T-helper 1 cell (primary cell): Measurements from ENCODE around the gene ITPK1.

Experiments used
- DNase-seq, 5 donors: peaks; one replicate each; pipeline ENCODE4 v3.0.0-alpha.2; 2012 to 2020

Gene ITPK1

DNA sequence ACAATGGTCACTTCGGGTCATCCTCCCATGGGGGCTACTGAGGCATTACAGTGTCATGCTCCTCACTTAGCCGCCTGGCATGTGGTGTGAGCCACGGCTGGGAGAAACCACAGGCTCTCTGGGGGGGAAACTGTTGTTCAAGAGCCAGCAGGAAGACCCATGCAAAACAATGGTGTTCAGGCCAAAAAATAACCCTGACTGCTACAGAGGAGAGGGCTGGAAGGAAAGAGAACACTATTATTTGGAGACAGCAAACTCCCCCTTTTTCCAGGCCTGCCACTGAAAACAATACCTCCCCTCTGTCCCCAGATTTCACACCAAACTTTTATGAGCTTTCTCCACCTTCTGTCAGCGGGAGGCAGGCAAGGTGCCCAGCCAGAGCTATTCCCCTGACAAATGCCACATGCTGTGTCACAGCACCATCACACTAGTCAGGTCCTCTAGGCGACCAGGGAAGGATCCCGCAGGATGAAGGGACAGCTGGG lies 109.1 kb downstream of the ITPK1 start:
- DNase-seq = no peak

DNA sequence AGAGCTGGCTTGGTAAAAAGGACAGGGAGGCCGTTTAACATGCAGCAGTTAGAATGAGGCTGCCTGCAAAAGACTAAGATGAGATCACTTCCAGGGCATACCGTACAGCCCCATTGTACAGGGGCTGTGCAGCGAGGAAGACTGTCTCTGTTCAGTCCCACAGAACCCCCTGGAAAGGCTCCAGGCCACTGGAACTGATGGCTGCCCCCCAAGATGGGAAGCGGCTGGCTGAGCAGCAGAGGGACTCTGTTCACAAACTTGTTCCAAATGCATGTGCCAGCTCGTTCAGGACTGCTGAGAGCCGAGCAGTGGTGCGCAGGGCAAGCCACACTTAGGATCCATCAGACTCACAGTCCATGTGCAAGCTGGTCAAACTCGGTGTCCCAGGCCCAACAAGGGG lies 109.9 kb downstream of the ITPK1 start:
- DNase-seq = no peak

DNA sequence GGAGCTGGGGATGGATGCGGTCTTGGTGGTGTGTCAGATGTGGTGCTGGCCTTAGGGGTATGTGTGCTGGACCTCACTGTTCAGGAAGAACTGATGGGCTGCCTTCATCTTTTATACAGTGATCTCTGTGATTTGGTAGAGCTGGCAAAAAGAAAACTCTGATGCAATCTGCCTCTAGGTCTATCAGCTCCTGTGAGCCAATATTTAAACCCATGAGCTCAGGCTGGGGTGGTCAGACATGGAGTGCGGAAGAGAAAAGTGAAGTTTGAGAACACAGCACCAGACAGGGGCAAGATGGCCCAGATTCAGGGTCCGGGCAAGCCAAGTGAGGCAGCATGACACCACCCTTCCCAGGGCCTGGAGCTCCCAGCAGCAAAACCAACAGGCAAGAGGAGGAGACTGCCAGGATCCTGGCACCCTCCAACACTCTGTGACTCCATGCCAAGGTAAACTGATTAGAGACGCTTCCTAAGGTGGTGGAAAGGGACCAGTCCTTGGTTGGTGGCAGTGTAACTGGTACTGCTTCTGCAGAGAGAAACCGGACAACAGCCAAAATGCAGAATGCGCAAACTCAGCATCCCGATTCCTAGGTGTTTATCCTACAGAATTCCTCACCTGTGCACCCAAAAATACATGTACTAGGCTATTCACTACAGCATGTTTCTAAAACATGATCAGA lies 110.5 kb downstream of the ITPK1 start:
- no peak for DNase-seq

DNA sequence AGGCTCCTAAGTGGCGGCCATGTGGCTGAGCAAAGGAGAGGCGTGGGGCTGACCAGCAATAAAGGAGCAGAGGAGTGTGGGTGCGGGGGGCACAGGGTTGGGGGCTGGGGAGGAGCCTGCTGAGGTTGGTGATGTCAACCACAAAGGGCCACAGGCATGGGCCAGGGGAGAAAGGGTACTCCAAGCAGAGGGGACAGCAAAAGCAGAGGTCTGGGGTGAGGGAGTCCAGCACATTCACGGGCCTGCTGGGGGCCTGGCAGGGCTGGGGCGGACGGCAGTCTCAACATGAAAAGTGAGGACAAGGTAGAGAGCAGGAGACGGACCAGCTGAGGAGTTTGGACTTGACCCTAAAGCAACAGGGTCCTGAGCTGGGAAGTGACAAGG lies 111.0 kb downstream of the ITPK1 start:
- DNase-seq = no peak

DNA sequence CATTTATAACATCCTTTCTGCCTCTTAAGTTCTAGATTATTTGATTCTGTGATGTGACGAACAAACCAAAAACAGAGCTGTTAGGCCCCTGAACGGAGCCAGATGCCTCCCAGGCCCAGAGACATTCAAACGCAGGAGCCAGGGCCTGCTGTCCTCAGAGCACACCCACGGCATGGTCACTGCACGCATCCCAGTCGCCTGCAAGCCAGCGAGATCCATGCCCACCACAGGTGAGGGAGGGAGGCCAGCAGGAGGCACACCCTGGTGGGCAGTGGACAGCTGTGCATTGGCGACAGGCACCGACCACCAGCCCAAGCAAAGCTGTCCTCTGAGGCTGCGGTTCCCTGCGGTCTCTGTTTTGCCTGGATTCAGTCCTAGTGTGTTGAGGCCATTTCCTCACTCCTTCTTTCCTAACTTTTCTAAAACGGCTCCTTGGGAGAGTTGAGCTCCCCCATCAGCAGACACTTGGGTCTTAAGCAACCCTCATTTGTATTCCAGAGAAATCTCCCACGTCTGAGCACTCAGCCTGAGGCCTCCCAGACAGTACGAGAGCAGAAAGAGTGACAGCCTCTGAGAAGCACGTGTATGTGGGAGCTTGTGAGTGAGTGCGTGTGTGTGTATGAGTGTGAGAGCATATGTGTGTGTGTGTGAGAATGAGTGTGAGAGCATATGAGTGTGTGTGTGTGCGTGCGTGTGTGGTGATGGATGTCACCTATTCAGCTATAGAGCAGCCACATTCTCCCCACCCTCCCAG lies 111.6 kb downstream of the ITPK1 start:
- DNase-seq = no peak

DNA sequence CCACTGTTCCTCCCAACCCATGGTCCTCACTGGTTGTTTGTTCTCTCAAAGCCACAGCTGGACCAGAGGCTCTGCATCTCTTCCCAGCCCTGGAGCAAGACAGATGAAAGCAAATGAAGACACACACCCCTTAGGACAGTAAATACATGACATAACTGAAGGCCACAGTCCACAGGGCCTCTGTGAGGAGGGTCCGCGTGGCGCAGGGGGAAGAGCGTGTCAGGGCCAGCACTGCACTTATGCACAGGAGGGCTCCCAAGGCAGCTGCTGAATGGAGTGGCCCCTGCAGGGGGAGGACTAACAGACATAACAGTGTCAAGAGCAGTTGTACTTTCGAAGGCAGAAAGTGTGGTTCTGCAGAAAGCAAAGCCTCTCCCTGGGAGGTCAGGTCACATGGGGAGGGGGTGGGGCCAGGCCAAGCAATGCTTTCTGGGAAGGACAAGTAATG lies 112.8 kb downstream of the ITPK1 start:
- DNase-seq = no peak

DNA sequence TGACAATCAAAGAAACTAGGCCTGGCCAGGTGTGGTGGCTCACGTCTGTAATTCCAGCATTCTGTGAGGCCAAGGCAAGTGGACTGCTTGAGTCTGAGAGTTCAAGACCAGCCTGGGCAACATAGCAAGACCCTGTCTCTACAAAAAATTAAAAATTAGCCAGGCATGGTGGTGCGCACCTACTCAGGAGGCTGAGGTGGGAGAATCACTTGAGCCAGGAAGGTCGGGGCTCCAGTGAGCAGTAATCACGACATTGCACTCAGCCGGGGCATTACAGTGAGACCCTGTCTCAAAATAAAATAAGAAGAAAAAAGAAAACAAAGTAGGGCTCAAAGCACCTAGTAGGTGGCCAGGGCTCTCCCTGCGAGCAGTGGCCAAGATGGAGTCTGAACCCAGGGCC lies 113.7 kb downstream of the ITPK1 start:
- no peak for DNase-seq

DNA sequence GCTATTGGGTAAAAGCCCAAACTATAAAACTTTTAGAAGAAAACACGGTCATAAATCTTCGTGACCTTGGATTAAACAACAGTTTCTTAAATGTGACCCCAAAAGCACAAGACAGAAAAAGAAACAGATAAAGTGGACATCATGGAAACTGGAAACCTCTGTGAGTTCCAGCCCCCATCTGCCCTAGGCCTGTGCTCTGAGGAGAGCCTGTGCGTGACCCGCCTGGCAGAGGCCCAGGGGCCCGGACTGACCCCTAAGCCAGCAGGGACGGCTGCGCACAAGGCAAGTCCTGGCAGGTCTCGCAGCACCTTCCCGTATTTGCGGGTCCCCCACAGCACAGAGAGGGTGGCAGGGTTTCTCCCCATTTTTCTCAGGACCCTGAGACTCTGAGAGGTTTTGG lies 116.8 kb downstream of the ITPK1 start:
- no peak for DNase-seq

DNA sequence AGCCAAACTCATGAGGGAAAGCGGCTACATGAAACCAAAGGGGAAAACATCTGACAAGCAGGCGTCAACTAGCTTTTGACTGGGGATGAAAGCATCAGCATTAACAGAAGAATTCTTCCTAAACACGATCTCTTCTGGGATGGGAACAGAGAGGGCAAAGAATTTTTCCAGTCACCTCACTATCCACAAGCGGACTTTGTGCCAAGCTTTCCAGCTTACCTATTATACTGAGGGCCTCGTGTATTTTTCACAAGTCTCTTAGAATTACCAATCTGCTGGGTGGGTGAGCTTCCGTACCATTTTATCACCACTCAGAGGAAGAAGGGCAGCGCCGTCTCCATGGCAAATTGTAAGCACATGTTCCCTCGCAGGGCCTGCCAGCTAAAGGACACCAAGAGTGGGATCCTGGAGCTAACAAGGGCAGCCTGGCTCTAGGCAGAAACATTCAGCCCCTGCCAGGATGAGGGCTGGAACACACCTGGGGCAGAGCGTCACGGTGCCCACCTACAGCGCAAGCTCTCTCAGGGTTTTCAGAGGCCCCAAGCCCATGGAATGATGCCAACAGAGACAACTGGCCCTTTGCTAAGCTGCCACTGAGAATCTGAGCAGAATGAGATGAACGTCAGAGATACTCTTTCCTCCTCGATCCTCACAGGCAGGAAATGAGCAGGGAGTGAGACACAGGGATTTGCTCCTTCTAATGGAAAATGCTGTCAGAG lies 118.2 kb downstream of the ITPK1 start:
- no peak for DNase-seq

DNA sequence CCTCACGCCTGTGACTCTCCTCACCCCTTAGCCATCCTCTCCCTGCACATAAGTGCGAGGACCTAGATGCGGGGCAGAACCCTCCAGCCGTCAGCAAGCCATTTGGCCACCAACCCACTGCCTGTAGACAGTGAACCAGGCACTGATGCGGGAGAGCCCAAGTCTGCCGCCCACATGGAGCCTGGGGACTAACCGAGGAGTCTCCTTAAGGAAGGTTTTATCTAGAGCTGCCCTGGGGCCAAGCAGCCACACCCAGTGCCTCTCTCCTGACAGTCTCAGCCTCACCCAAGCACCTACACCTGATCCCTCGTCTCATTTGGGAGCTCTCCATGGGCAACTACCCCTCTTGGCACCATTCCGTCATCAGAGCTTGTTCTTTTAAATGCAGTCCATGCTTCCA lies 120.1 kb downstream of the ITPK1 start:
- no peak for DNase-seq

DNA sequence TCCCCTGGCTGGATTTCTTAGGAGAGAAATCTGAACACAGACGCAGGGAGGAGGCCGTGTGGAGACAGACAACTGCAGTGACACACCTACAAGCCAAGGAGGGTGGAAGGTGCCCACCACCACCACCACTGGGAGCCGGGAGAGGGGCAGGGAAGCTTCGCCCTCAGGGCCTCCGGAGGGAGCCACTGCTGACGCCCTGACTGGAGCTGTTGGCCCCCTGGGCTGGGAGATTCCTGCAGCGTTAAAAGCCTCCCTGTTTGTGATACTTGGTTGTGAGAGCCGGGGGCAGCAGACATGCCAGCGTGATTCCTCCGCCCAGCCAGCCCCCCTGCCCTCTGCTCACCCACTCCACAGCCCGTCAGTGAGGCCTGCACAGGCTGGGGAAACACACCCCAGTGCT lies 120.8 kb downstream of the ITPK1 start:
- DNase-seq = no peak

DNA sequence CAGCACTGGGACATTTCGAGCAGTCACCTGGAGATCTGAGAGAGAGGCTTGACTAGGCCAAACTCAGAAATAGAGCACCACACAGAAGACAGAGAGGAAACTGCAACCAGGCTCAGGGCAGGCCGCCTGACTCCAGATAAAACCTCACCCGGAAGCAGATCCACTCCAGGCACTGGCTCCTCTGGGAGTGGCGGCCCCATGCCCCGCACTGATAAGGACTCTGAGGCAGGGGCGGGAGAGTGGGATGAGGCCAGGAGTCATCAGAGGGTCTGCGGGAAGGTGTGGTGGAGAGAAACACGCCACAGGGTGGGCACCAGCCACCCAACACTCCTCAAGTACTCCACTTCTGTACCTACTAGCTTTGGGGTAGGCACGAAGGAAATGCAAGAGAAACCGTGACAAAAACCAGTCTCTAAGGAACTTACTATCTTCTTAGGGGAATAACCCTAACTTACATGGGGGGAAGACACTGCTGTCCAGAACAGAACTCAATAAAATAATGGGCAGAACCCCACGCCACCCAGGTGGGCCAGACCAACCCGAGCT lies 121.5 kb downstream of the ITPK1 start:
- no peak for DNase-seq

DNA sequence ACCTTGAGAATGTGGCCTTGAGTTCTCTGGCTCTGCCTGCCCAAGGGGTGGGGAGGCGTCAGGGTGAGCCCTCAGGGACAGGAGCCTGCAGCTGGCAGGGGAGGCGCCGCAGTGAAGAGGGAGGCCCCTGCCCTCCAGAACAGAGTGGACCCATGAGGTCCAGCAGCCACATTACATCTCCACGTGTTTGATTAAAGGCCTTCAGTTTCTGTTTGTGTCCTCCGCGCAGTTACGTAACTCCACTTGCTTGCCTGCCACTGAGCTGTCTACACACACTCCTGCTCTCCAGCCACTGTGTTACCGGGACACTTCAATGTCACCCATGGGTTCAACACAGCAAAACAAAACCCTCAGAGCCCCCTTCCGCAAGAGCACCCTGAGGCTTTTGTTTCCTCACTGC lies 122.4 kb downstream of the ITPK1 start:
- no peak for DNase-seq

DNA sequence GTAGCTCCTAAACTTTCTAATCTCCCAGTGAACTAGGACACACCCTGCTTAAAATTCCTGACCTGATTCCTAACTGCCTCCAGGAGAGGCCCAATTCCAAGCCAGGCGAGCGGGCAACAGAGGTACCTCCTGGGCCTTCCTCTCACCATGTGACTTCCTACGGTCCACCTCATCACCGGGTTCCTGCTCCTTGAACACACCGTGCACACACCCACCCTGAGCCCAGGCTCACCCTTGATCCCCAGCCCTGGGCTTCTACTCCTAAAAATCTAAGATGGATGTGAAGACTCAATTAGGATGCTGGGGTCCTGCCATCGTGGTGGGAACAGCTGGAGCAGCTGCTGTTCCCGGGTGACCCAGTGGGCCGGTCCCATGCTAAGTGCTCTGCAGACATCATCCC lies 124.2 kb downstream of the ITPK1 start:
- DNase-seq = no peak

DNA sequence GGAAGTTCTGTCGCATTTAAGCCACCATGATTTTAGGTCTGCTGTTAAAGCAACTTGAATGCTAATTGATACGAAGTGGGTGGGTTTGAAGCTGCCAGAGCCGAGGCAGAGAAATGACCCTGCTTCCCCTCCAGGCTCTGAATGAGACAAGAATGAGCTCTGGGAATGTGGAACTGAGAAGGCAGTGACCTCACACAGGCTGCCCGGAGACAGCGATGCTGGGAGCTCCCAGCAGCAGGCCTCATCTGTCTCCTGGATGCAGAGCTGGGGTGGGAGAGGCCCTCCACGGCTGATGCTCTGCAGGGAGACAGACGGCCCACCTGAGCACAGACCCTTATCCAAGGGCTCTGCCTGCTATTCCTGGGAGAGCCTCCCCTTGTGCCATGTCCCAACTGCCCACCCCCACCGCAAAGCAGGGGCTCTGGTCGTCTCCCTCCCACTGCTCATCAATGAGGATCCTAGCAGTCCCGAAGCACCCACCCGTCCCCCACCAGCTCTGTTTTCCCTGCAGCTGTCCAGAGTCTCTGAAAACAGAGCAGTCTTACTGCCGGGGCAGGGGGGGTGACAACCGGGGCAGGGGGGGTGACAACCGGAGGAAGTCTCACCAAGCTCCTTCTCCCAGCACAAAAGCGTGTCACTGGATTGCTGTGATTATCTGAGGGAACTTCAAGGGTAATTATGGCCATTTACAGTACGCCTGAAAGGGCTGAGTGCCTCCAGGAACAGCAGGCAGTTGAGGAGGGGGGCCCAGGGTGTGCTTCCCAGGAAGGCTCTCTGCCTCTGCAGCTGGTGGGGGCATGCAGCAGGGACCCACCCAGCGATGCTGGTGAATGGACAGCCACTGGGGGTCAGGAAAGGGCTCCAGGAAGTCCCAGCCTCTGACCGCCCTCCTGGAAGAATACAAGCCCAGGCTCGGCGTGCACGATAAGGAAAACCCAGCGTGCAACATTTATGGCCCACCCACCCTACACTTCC lies 125.0 kb downstream of the ITPK1 start:
- DNase-seq = no peak

DNA sequence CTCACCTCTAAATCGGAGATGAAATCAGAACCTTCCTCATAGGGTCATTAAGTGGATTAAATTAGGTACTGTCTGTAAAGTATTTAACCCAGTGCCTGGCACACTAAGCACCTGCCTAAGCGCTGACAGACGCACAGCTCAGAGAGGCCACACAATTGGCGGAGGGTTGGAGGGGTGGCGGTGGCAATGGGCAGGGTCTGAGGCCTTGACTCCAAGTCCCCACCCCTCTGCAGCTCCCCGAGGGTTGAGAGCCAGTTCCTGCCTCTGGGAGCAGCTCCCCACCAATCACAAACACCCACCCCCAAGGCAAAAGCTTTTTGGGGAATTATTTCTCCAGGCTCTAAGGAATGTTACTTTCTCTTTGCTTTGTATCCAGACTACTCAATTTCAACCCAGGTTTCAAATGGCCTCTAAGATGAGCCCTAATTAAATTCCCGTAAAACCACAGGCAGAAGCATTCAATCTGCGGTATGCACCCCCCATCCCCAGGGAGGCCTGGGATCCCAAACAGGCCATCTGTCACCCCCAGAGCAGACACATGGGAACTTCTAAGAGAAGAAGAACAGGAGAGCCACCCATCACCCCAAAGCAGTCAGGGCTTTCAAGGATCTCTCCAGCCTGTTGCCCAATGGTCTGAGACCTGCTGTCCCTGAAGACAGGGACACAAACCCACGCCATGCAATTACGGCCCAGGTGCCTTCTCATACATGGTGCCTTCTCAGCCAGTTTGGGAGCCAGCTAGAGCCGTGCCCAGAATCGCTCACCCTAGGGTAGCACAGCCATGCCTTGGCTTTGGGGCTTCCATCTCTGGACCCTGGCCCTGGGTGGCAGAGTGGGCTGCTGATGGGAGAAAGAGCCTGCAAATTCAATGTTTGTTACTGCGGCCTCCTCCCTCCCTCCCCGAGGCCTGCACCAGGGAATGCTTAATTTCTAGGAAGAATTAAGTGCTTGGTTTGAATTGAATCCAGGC lies 126.7 kb downstream of the ITPK1 start:
- no peak for DNase-seq

DNA sequence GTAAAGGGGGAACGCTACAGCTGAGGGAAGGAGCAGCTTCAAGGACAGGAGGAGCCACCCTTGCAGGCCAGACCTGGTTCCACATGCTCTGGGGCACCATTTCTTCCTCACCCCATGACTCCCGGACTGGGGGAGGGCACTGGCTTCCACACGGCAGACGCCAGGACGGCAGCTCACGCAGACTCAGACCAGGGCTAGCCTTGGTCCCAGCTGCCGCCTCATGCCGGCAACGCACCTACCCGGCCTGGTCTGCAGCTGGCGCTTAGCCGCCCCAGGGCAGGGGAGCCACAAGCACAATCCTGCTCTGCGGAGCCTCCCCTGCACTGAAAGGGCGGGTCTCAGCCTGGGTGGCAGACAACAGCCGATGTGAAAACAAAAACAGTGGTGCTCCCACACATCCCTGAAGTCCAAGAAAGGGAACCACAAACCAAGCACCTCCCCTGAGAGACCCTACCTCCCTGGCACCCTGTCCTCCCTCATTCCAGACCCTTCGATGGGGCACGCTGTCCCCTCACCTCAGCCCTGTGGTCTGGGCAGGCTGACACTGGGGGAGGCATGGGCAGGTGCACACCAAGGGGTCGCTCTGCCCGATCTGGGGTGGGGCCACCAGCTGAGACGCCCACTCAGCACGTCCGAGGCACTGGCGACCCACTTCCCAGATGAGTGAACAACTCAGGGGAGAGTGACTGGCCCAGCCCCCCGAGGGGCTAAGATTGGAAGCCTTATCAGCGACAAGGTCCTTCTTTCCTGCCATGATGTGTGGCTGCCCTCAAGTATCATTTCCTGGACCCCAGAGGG lies 127.8 kb downstream of the ITPK1 start:
- no peak for DNase-seq

DNA sequence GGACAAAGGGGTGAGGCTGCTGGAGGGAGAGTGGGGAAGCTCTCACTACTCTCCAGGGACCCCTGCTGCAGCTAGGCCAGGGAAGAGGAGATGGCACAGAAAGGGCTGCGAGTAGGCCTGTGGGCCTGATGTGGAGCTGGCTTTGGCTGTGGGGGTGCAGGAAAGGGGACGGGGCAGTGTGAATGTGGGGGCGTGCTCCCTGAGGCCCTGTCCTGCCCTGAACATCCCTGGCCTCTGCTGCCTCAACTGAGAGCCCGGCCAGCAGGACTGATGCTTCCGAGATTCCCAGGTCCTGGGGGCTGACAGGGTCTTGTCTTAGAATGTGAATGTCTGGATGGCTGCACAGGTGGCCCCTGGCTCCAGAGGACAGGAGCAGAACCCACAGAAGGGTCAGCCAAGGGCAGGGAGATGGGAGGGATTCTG lies 128.6 kb downstream of the ITPK1 start:
- DNase-seq = no peak

DNA sequence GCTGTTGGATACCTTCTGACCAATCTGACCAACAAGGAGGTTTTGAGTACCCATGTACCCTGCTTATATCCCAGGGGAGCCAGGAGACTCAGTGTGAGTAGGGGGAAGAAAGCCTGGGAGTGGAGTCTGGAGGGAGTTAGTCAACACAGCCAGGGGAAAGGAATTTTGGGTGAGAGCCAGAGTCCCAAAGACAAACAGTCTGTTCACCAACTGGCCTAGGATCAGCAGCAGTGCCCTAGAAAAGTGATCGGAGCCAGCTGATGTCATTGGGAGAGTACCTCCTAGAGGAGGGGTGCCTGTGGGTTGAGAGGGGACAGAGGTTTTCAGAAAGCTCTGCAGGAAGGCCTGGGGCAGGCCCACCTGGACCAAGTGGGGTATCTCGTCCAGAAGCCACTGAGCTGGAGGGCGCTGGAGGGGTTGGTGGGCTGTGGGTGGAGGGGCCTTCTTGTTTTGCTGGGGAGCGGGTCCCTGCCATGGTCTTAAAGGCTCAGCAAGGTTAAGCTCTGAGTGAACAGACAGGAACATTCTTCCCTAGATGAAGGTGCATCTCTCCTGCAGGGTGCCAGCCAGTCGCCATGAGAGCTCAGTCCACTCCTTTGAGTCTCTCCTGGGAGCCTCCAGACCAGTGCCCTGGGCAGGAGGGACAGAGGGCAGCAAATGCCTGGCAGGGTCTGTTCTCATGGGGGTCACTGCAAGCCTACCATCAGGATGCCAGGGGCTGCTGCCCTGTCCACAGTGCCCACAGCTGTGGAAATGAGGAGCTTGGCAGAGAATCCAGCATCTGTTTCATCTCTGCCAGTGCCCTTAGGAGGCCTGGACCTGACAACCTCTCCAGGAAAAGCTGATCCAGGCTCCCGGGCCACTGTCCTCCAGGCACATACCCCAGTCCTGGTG lies 129.2 kb downstream of the ITPK1 start:
- no peak for DNase-seq
